Muscle layer of duodenum (tissue), 2 donors: Measurements from ENCODE around the gene SALL4.
"Not testable (repeated sequence)": the region's sequence is repeated elsewhere in the genome, so short reads cannot be mapped to it uniquely, and the experiment has no call there.

Experiments used
- H3K27ac ChIP-seq: one replicate; pipeline ENCODE4 v1.7.0; 2013; ENCODE audit warnings: mild to moderate bottlenecking, low read length
- H3K27me3 ChIP-seq: one replicate; pipeline ENCODE4 v1.7.0; 2013; ENCODE audit warnings: low read depth, mild to moderate bottlenecking, control low read depth, low read length
- H3K36me3 ChIP-seq, 2 donors: one replicate each; pipeline ENCODE4 v1.7.0; 2013; ENCODE audit warnings: low read length in 2 of 2, control low read depth in 1 of 2, mild to moderate bottlenecking in 1 of 2; ENCODE audit not compliant: insufficient read depth in 2 of 2, control insufficient read depth in 1 of 2
- H3K4me1 ChIP-seq, 2 donors: one replicate each; pipeline ENCODE4 v1.7.0; 2013; ENCODE audit warnings: low read length in 2 of 2, mild to moderate bottlenecking in 2 of 2, control low read depth in 1 of 2, moderate library complexity in 1 of 2; ENCODE audit not compliant: insufficient read depth in 2 of 2, control insufficient read depth in 1 of 2
- H3K4me3 ChIP-seq, 2 donors: one replicate each; pipeline ENCODE4 v1.7.0; 2013; ENCODE audit warnings: low read length in 2 of 2, low read depth in 1 of 2, mild to moderate bottlenecking in 1 of 2
- H3K9me3 ChIP-seq, 2 donors: one replicate each; pipeline ENCODE4 v1.7.0; 2013; ENCODE audit warnings: low read length in 2 of 2, control low read depth in 1 of 2, mild to moderate bottlenecking in 1 of 2; ENCODE audit not compliant: control insufficient read depth in 1 of 2
- donor health status: healthy.

The SALL4 gene

GRCh38 chr20:51760905-51761546, 41.3 kb downstream of the SALL4 start:
- Histone ChIP-seq H3K9me3 (no peaks in the 10 kb centered on the region), H3K4me3 (no peak overlapping the region), H3K27ac (no peak overlapping the region), H3K36me3 (no peaks in the 10 kb centered on the region), H3K27me3 (no peaks in the 10 kb centered on the region), H3K4me1 (no peaks in the 10 kb centered on the region)

- Histone ChIP-seq H3K27ac (no peak overlapping the region), H3K4me1 (no peaks in the 10 kb centered on the region), H3K36me3 (no peaks in the 10 kb centered on the region), H3K27me3 (no peaks in the 10 kb centered on the region), H3K9me3 (no peaks in the 10 kb centered on the region), H3K4me3 (no peak overlapping the region)
These were observed 42.4 kb downstream of the SALL4 start for GRCh38 chr20:51759769-51760510.

- H3K9me3 ChIP-seq, result no peaks in the 10 kb centered on the region
- no peak overlapping the region for H3K4me3 ChIP-seq
- H3K27ac ChIP-seq, result no peak overlapping the region
- H3K4me1 ChIP-seq, result no peaks in the 10 kb centered on the region
- H3K36me3 ChIP-seq, result no peaks in the 10 kb centered on the region
- no peaks in the 10 kb centered on the region for H3K27me3 ChIP-seq
These were observed 43.3 kb downstream of the SALL4 start for GRCh38 chr20:51758978-51759544.

GRCh38 chr20:51757226-51757625, 45.1 kb downstream of the SALL4 start:
- no peak overlapping the region for H3K4me3 ChIP-seq
- H3K27ac ChIP-seq, result no peak overlapping the region
- no peaks in the 10 kb centered on the region for H3K27me3 ChIP-seq
- no peaks in the 10 kb centered on the region for H3K9me3 ChIP-seq
- peaks cover 0 to 5% of the 10 kb centered on the region in 2 donors for H3K4me1 ChIP-seq
- H3K36me3 ChIP-seq, result no peaks in the 10 kb centered on the region

GRCh38 chr20:51756653-51757052, 45.7 kb downstream of the SALL4 start:
- Histone ChIP-seq H3K9me3 (no peaks in the 10 kb centered on the region), H3K27ac (no peak overlapping the region), H3K27me3 (no peaks in the 10 kb centered on the region), H3K36me3 (no peaks in the 10 kb centered on the region), H3K4me3 (no peak overlapping the region), H3K4me1 (peaks cover 5 to 9% of the 10 kb centered on the region in 2 donors)

GRCh38 chr20:51753220-51753619, 49.1 kb downstream of the SALL4 start:
- peaks cover 9 to 14% of the 10 kb centered on the region in 2 donors for H3K4me1 ChIP-seq
- H3K27ac ChIP-seq, H3K9me3 ChIP-seq, H3K27me3 ChIP-seq, H3K4me3 ChIP-seq, H3K36me3 ChIP-seq: not testable (repeated sequence)

- Histone ChIP-seq H3K4me1 (peaks cover 9 to 14% of the 10 kb centered on the region in 2 donors), H3K27ac (peak overlapping the region; percentile 53), H3K4me3 (no peak overlapping the region), H3K36me3 (no peaks in the 10 kb centered on the region), H3K9me3 (no peaks in the 10 kb centered on the region), H3K27me3 (no peaks in the 10 kb centered on the region)
These were observed 49.9 kb downstream of the SALL4 start for GRCh38 chr20:51752343-51752951.

- peaks cover 9 to 14% of the 10 kb centered on the region in 2 donors for H3K4me1 ChIP-seq
- H3K4me3 ChIP-seq, result no peak overlapping the region
- no peaks in the 10 kb centered on the region for H3K36me3 ChIP-seq
- H3K27ac ChIP-seq, result peak overlapping the region; percentile 76
- H3K9me3 ChIP-seq, result no peaks in the 10 kb centered on the region
- no peaks in the 10 kb centered on the region for H3K27me3 ChIP-seq
These were observed 51.4 kb downstream of the SALL4 start for GRCh38 chr20:51750770-51751388.

GRCh38 chr20:51750037-51750769, 52.1 kb downstream of the SALL4 start:
- Histone ChIP-seq H3K9me3 (no peaks in the 10 kb centered on the region), H3K27me3 (no peaks in the 10 kb centered on the region), H3K4me1 (peaks cover 9 to 14% of the 10 kb centered on the region in 2 donors), H3K27ac (peak overlapping the region; percentile 76), H3K4me3 (no peak overlapping the region), H3K36me3 (no peaks in the 10 kb centered on the region)

GRCh38 chr20:51749674-51750036, 52.7 kb downstream of the SALL4 start:
- no peaks in the 10 kb centered on the region for H3K36me3 ChIP-seq
- no peaks in the 10 kb centered on the region for H3K27me3 ChIP-seq
- no peak overlapping the region for H3K4me3 ChIP-seq
- peaks cover 9 to 14% of the 10 kb centered on the region in 2 donors for H3K4me1 ChIP-seq
- H3K27ac ChIP-seq, result no peak overlapping the region
- H3K9me3 ChIP-seq, result no peaks in the 10 kb centered on the region
